IPS-18a (cell line): ENCODE measurements around the gene WSCD1.

ENCODE experiments used
- H3K27ac ChIP-seq: one replicate; pipeline ENCODE4 v1.5.1; 2013; ENCODE audit warnings: low read length
- H3K27me3 ChIP-seq: one replicate; pipeline ENCODE4 v1.6.1; 2013; ENCODE audit warnings: mild to moderate bottlenecking, low read length; ENCODE audit not compliant: control insufficient read depth, insufficient read depth
- H3K36me3 ChIP-seq: one replicate; pipeline ENCODE4 v1.6.1; 2013; ENCODE audit warnings: low read depth, low read length; ENCODE audit not compliant: control insufficient read depth
- H3K4me1 ChIP-seq: one replicate; pipeline ENCODE4 v1.6.1; 2013; ENCODE audit warnings: low read depth, low read length; ENCODE audit not compliant: control insufficient read depth
- H3K4me3 ChIP-seq: one replicate; pipeline ENCODE4 v1.5.1; 2013; ENCODE audit warnings: low read length
- H3K9ac ChIP-seq: one replicate; pipeline ENCODE4 v1.6.1; 2013; ENCODE audit warnings: mild to moderate bottlenecking, low read length, moderate library complexity
- H3K9me3 ChIP-seq: one replicate; pipeline ENCODE4 v1.6.1; 2013; ENCODE audit warnings: low read depth, low read length; ENCODE audit not compliant: control insufficient read depth

The WSCD1 gene

DNA sequence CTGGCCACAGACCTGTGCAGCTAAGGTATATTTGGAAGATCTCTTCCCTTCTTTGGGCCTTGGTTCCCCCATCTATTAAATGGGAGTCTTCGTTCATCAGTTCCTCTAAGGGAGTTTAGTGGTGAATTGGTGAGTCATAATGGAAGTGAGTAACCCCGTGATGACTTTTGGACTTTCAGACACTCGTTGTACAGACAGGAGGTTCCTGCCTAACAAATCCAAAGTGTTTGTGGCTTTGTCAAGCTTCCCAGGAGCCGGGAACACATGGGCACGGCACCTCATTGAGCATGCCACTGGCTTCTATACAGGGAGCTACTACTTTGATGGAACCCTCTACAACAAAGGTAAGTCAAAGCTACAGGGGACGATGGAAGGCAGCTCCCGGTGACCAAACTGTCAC is 40.4 kb downstream of the WSCD1 start:
- H3K36me3 ChIP-seq = peaks cover 8% of the 10 kb centered on the region
- H3K4me1 ChIP-seq = no peaks in the 10 kb centered on the region
- H3K9me3 ChIP-seq = no peaks in the 10 kb centered on the region
- no peaks in the 10 kb centered on the region for H3K27me3 ChIP-seq
- no peak overlapping the region for H3K9ac ChIP-seq
- H3K27ac ChIP-seq = no peak overlapping the region
- no peak overlapping the region for H3K4me3 ChIP-seq

- H3K4me1 ChIP-seq = no peaks in the 10 kb centered on the region
Observed at GRCh38 chr17:6120351-6120750, 50.2 kb downstream of the WSCD1 start.

GRCh38 chr17:6124856-6125255 is 54.7 kb downstream of the WSCD1 start:
- Histone ChIP-seq H3K4me3 (no peak overlapping the region), H3K9me3 (no peaks in the 10 kb centered on the region), H3K27me3 (no peaks in the 10 kb centered on the region), H3K4me1 (no peaks in the 10 kb centered on the region), H3K9ac (no peak overlapping the region), H3K36me3 (peaks cover 6% of the 10 kb centered on the region), H3K27ac (no peak overlapping the region)

More at GRCh38 chr17:6120351-6120750, 50.2 kb downstream of the WSCD1 start:
- H3K27me3 ChIP-seq = no peaks in the 10 kb centered on the region
- H3K27ac ChIP-seq = no peak overlapping the region
- no peaks in the 10 kb centered on the region for H3K9me3 ChIP-seq
- no peak overlapping the region for H3K4me3 ChIP-seq
- H3K9ac ChIP-seq = no peak overlapping the region
- H3K36me3 ChIP-seq = peaks cover 15% of the 10 kb centered on the region

- Histone ChIP-seq H3K4me3 (no peak overlapping the region), H3K27me3 (no peaks in the 10 kb centered on the region), H3K36me3 (no peaks in the 10 kb centered on the region), H3K9ac (no peak overlapping the region), H3K9me3 (no peaks in the 10 kb centered on the region), H3K27ac (no peak overlapping the region), H3K4me1 (no peaks in the 10 kb centered on the region)
Observed at GRCh38 chr17:6126768-6127167, 56.6 kb downstream of the WSCD1 start.

- Histone ChIP-seq H3K36me3 (no peaks in the 10 kb centered on the region), H3K9me3 (no peaks in the 10 kb centered on the region), H3K27me3 (no peaks in the 10 kb centered on the region), H3K4me1 (peaks cover 16% of the 10 kb centered on the region), H3K27ac (no peak overlapping the region), H3K4me3 (no peak overlapping the region), H3K9ac (no peak overlapping the region)
Observed at GRCh38 chr17:6134721-6135120, 64.5 kb downstream of the WSCD1 start.

DNA sequence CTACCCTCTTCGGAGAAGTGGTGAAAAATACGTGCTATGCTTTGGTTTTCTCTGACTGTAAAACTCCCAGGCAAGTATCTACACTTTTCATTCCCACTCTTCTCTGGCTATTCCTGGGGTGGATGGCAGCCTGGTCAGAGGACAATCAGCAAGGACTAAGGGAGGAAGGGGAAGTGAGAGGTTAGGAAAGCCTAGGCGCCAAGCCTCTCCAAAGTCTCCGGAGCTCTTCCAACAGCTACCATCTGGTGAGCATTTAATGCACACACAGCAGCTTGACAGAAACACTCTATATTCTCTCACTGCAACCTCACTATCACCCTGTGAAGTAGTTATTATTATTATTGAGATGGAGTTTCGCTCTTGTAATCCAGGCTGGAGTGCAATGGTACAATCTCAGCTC is 65.1 kb downstream of the WSCD1 start:
- Histone ChIP-seq H3K9me3 (no peaks in the 10 kb centered on the region), H3K27ac (no peak overlapping the region), H3K27me3 (no peaks in the 10 kb centered on the region), H3K36me3 (no peaks in the 10 kb centered on the region), H3K9ac (no peak overlapping the region), H3K4me3 (no peak overlapping the region), H3K4me1 (peaks cover 20% of the 10 kb centered on the region)

GRCh38 chr17:6135996-6136395 is 65.8 kb downstream of the WSCD1 start:
- no peaks in the 10 kb centered on the region for H3K9me3 ChIP-seq
- peaks cover 20% of the 10 kb centered on the region for H3K4me1 ChIP-seq
- no peak overlapping the region for H3K27ac ChIP-seq
- no peaks in the 10 kb centered on the region for H3K27me3 ChIP-seq
- H3K9ac ChIP-seq = no peak overlapping the region
- H3K4me3 ChIP-seq = no peak overlapping the region
- H3K36me3 ChIP-seq = no peaks in the 10 kb centered on the region

DNA sequence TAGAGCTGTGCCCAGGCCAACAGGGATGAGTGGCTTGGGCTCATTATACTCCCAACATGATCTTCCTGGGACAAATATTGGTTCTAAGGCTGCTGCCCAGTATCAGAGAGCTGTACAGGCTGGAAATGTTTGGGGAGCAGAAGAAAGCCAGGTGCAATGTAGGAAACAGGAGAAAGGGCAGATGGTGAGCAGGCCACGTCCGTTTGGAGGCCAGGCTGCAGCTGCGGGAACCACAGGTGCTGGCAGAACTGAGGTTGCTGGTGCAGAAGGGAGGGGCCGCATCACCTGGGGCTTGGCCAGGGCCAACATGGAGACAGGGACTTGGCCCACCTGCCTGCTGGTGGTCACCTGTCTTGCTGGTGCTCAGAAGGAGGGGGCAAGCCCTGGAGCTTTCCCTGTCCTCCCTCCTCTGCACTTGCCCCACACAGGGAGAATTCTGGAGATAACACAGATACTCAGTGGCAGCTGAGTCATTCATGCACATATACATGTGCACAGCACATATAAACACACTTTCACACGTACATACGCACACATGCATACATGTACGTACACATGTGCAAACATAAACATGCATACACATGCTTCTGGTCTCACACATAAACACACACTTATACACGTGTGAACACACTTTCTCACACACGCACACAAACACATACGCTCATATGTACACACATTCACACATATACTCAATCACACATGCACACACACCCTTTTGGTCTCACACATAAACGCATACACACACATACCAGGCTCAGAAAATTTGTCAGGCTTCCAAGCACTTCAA is 67.7 kb downstream of the WSCD1 start:
- Histone ChIP-seq H3K27ac (no peak overlapping the region), H3K27me3 (no peaks in the 10 kb centered on the region), H3K9ac (no peak overlapping the region), H3K4me1 (peaks cover 20% of the 10 kb centered on the region), H3K9me3 (no peaks in the 10 kb centered on the region), H3K4me3 (no peak overlapping the region), H3K36me3 (no peaks in the 10 kb centered on the region)

DNA sequence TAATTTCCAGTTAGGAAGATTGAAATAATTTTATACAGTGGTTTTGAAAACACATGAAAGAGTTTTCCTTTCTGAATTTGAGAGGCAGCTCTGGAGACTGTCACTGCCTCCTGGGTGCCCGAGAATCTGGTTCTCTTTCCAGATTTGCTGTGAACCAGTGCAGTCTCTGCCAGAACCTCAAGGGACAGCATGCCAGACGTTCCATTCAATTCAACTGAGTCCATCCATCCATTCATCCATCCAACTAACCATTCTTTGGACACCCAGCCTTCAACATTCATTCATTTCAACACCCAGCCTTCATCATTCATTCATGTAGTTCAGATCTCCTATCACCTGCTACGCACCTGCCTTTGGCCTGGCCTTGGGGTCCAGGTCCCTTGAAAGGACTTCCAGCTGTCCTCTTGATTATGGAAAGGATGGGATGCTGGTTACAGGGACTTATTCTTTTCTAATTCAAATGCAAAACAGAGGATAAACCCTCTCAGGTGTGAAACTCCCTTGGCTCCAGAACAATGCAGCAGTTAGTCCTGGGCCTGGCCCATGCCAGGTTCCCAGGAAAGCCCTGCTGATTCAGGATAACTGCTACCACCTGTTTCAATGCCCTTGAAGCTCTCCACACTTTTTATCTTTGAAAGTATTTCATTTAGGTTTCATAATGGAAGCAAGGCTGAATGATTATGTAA is 68.7 kb downstream of the WSCD1 start:
- H3K27ac ChIP-seq = no peak overlapping the region
- H3K4me1 ChIP-seq = peaks cover 20% of the 10 kb centered on the region
- peak overlapping the region; percentile 14 for H3K4me3 ChIP-seq

DNA sequence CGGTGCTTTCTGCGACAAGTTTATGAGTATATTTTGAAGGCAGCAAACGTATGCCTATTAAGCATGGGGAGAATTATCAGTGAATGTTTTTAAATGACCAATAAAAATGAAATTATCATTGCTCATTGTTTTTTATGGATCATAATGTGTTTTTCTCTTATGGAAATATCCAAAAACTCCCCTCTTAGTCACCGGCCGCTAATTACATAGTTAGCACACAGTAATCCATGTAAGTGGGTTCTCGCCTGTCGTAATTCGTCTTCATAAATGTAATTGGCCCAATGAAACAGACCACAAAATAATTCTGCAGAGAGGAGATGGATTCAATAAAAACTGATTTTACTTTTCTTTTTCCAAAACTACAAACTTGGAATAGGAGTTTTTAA is 69.3 kb downstream of the WSCD1 start:
- no peak overlapping the region for H3K27ac ChIP-seq
- no peaks in the 10 kb centered on the region for H3K36me3 ChIP-seq
- no peaks in the 10 kb centered on the region for H3K27me3 ChIP-seq
- no peaks in the 10 kb centered on the region for H3K9me3 ChIP-seq
- peaks cover 20% of the 10 kb centered on the region for H3K4me1 ChIP-seq
- H3K9ac ChIP-seq = no peak overlapping the region
- peak overlapping the region; percentile 14 for H3K4me3 ChIP-seq

More for the DNA sequence above, 68.7 kb downstream of the WSCD1 start:
- Histone ChIP-seq H3K36me3 (no peaks in the 10 kb centered on the region), H3K27me3 (no peaks in the 10 kb centered on the region), H3K9ac (no peak overlapping the region), H3K9me3 (no peaks in the 10 kb centered on the region)

DNA sequence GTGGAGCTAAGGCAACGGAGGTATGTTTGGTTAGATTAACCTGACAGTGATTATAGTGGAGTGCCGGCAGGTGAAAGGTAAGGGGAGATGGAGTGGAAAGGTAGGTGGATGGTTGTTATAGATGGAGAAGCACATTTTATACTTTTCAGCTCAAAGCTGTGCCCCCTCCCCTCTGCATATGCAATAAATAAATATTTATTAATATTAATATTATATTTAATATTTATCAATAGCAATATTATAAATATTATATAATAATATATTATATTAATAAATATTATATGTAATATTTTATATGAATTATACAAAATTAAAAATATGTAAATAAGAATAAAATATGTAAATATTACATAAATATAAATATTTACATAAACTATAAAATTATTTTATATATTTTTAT is 70.0 kb downstream of the WSCD1 start:
- Histone ChIP-seq H3K27ac (no peak overlapping the region), H3K27me3 (no peaks in the 10 kb centered on the region), H3K9ac (no peak overlapping the region), H3K36me3 (no peaks in the 10 kb centered on the region), H3K9me3 (no peaks in the 10 kb centered on the region), H3K4me1 (peaks cover 20% of the 10 kb centered on the region), H3K4me3 (no peak overlapping the region)
